ENCODE results near the gene TM7SF2. TPM values are rescaled to one million over a fixed set of nuclear protein-coding genes. Genes with fewer than 3 reads are reported as not detected.

TM7SF2 gene
- total and polyA plus RNA-seq, 2 of the 13 experiments (the other 11 are each of a cell fraction or from before 2014, with no cell fraction given): 56.0 to 66.9 TPM

DNA sequence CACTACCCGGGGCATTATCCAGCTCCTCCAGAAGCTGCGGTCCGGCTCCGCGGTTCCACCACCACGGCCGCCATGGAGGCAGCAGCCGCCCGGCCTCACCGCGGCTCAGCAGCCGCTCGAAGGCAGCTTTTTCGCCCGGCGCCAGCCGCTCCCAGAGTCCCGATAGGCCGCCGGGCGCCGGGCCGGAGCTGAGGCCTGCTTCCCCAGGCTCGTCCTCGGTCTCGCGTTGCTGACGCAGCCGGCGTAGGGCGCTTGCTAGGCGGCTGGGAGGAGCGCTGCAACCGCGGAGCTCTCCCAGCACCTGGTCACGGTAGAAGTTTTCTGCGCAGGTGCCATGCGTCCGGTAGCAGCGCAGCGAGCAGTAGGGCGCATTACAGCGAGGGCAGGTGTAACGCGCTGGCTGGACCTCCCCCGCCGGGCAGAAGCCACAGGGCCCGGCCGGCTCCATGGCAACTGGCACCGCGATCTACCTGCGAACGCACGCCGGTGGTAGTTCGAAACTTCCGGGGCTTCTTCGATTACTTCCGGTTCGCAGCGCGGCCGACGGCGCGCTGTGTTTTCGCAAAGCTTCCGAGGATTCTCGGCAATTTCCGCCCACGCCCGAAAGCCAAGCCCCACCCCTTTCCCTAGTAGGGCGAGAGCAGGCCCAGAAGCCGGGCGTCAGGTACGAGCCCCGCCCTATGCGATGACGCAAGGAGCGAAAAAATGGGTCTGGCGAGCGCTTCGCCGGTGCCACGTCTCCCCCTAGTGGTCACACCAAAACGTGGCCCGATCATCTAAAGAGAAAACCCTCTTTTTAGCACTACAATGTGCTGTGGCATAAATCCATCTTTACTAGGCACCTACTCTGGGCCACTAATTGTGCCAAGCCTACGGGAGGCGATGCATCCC, 5.8 kb downstream of the TM7SF2 start, which contains the start of gene ZNHIT2 (continued):
- TF ChIP-seq, protein P1, sequence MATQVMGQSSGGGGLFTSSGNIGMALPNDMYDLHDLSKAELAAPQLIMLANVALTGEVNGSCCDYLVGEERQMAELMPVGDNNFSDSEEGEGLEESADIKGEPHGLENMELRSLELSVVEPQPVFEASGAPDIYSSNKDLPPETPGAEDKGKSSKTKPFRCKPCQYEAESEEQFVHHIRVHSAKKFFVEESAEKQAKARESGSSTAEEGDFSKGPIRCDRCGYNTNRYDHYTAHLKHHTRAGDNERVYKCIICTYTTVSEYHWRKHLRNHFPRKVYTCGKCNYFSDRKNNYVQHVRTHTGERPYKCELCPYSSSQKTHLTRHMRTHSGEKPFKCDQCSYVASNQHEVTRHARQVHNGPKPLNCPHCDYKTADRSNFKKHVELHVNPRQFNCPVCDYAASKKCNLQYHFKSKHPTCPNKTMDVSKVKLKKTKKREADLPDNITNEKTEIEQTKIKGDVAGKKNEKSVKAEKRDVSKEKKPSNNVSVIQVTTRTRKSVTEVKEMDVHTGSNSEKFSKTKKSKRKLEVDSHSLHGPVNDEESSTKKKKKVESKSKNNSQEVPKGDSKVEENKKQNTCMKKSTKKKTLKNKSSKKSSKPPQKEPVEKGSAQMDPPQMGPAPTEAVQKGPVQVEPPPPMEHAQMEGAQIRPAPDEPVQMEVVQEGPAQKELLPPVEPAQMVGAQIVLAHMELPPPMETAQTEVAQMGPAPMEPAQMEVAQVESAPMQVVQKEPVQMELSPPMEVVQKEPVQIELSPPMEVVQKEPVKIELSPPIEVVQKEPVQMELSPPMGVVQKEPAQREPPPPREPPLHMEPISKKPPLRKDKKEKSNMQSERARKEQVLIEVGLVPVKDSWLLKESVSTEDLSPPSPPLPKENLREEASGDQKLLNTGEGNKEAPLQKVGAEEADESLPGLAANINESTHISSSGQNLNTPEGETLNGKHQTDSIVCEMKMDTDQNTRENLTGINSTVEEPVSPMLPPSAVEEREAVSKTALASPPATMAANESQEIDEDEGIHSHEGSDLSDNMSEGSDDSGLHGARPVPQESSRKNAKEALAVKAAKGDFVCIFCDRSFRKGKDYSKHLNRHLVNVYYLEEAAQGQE (IDR thresholded peaks at IDR 0.05; ENCODE audit: borderline replicate concordance in 1 of 2, low read depth in 1 of 2, low read length in 2 of 2): no peak; a peak in 1 of 4 replicates
- TF ChIP-seq ZNF773 (CRISPR knock-in tag; IDR thresholded peaks at IDR 0.05; ENCODE audit: borderline replicate concordance): no peak
- no peak for TF ChIP-seq ZKSCAN5 (CRISPR knock-in tag; IDR thresholded peaks at IDR 0.05)
- TF ChIP-seq ZNF460 (CRISPR knock-in tag; IDR thresholded peaks at IDR 0.05; ENCODE audit: borderline replicate concordance): no peak; the same call in 1 of the 2 replicates
- TF ChIP-seq, protein P2, sequence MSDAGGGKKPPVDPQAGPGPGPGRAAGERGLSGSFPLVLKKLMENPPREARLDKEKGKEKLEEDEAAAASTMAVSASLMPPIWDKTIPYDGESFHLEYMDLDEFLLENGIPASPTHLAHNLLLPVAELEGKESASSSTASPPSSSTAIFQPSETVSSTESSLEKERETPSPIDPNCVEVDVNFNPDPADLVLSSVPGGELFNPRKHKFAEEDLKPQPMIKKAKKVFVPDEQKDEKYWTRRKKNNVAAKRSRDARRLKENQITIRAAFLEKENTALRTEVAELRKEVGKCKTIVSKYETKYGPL (CRISPR knock-in tag; IDR thresholded peaks at IDR 0.05): no peak
- peak; percentile 49 for TF ChIP-seq PHF5A (CRISPR knock-in tag; IDR thresholded peaks at IDR 0.05; ENCODE audit: low read depth, unreplicated experiment)
- TF ChIP-seq MTA3 (CRISPR knock-in tag; IDR thresholded peaks at IDR 0.05): no peak
- no peak for TF ChIP-seq ELK4 (CRISPR knock-in tag; IDR thresholded peaks at IDR 0.05; ENCODE audit: borderline replicate concordance)
- TF ChIP-seq ZNF382 (CRISPR knock-in tag; IDR thresholded peaks at IDR 0.05; ENCODE audit: borderline replicate concordance): no peak
- TF ChIP-seq CHD4 (IDR thresholded peaks at IDR 0.05; ENCODE audit: borderline replicate concordance, low read length): no peak
- TF ChIP-seq PRPF4 (IDR thresholded peaks at IDR 0.05; ENCODE audit: low read depth, low read length, poor library complexity, severe bottlenecking): no peak
- TF ChIP-seq ZNF383 (CRISPR knock-in tag; IDR thresholded peaks at IDR 0.05; ENCODE audit: borderline replicate concordance): 0 out of 2 replicates have a peak, but pooled peaks have one; percentile 58
- no peak for TF ChIP-seq SOX6 (IDR thresholded peaks at IDR 0.05)
- peak; percentile 64 for TF ChIP-seq SOX6 (CRISPR knock-in tag; IDR thresholded peaks at IDR 0.05)
- TF ChIP-seq MLLT10 (CRISPR knock-in tag; IDR thresholded peaks at IDR 0.05): no peak
- TF ChIP-seq ZNF354B (CRISPR knock-in tag; IDR thresholded peaks at IDR 0.05): no peak
- no peak for TF ChIP-seq PBX2 (CRISPR knock-in tag; IDR thresholded peaks at IDR 0.05)
- TF ChIP-seq GATAD2A (CRISPR knock-in tag; IDR thresholded peaks at IDR 0.05): peak; percentile 79
- no peak for TF ChIP-seq EHMT2 (IDR thresholded peaks at IDR 0.05; ENCODE audit: borderline replicate concordance, low read depth, low read length)
- no peak for TF ChIP-seq CSRNP1 (CRISPR knock-in tag; IDR thresholded peaks at IDR 0.05)
- peak; percentile 44; the same call in 1 of the 2 replicates for TF ChIP-seq BRD4 (CRISPR knock-in tag; IDR thresholded peaks at IDR 0.05)

Data from HepG2 (cell line).